K562 (cell line): Measurements from ENCODE around the gene ASXL2. TPM values are rescaled to one million over a fixed set of nuclear protein-coding genes. Genes with fewer than 3 reads are reported as not detected.

Source experiments
- ATAC-seq: fragments of 200-7000 bp; cut with Tn5 transposase; 3 replicates; pipeline ENCODE4 v1.9.1; 2020; ENCODE audit warnings: moderate library complexity
- BruUV-seq: library from RNA; stranded (reverse); fragments of 400-500 nt; replicated peaks from 2 replicates; lab custom pipeline; 2021; lab: Mats Ljungman, UMichigan
- CTCF ChIA-PET: fragments of 300-600 bp; formaldehyde crosslinking; extraction: SDS; loops from one replicate; lab custom pipeline; 2021; ENCODE audit warnings: low intra/inter-chr PET ratio; lab: Yijun Ruan, JAX
- POLR2A ChIA-PET: fragments of 300-600, 350-650 bp; sonication (Branson Sonifier 250); formaldehyde crosslinking; extraction: SDS; loops from one replicate; lab custom pipeline; 2021; ENCODE audit warnings: antibody characterized with exemption, inconsistent platforms; lab: Yijun Ruan, JAX
- DNase-seq, 4 experiments: peaks; one replicate each; pipeline versions ENCODE4 v3.0.0 to v3.0.0-alpha.2; 2011 to 2018; ENCODE audit warnings: low spot score in 3 of 4, mixed read lengths in 3 of 4; ENCODE audit errors: extremely low read depth in 1 of 4
- FAIRE-seq: peaks from 2 replicates; lab custom pipeline; 2011; peaks lifted over from hg19 to GRCh38; lab: Jason Lieb, UNC
- H2AFZ ChIP-seq: 2 replicates; pipeline ENCODE4 v1.6.0; 2011; ENCODE audit warnings: low read depth, low read length, control low read depth, inconsistent platforms
- H3K27ac ChIP-seq: fragments of 200-600 bp; 3 replicates; pipeline ENCODE4 v1.8.0; 2011; ENCODE audit warnings: low read depth, mild to moderate bottlenecking, control low read depth, inconsistent platforms, low read length, moderate library complexity, mixed read lengths; ENCODE audit errors: extremely low read depth
- H3K27me3 ChIP-seq, 2 experiments: fragments of 300-600 bp in 1 of 2; 2 replicates in 1 of 2; 3 replicates in 1 of 2; pipeline versions ENCODE4 v1.6.0 to v1.8.0; 2011; ENCODE audit warnings: inconsistent platforms in 2 of 2, low read length in 2 of 2, mild to moderate bottlenecking in 1 of 2, mixed read lengths in 1 of 2, moderate library complexity in 1 of 2; ENCODE audit not compliant: control insufficient read depth in 2 of 2, insufficient read depth in 2 of 2
- H3K36me3 ChIP-seq: fragments of 300-600 bp; 3 replicates; pipeline ENCODE4 v1.8.0; 2011; ENCODE audit warnings: mild to moderate bottlenecking, low read length, inconsistent platforms; ENCODE audit not compliant: control insufficient read depth, insufficient read depth
- H3K4me1 ChIP-seq, 2 experiments: fragments of 200-600 bp in 1 of 2; replicated peaks in 1 of 2; 2 replicates in 1 of 2; 3 replicates in 1 of 2; pipeline versions ENCODE4 v1.5.1 to v1.8.0; 2011; ENCODE audit warnings: inconsistent platforms in 2 of 2, low read length in 2 of 2, mild to moderate bottlenecking in 1 of 2, mixed read lengths in 1 of 2, moderate library complexity in 1 of 2; ENCODE audit not compliant: control insufficient read depth in 2 of 2, insufficient read depth in 2 of 2
- H3K4me2 ChIP-seq: 2 replicates; pipeline ENCODE4 v1.6.1; 2011; ENCODE audit warnings: low read length, control low read depth, inconsistent platforms, mixed read lengths; ENCODE audit not compliant: insufficient read depth
- H3K4me3 ChIP-seq: fragments of 200-600 bp; sonication (generic), shearing (Covaris generic); 2 replicates; pipeline ENCODE4 v1.5.1; 2016; ENCODE audit warnings: control low read depth, inconsistent platforms
- H3K79me2 ChIP-seq: fragments of 200-600 bp; 3 replicates; pipeline ENCODE4 v1.8.0; 2011; ENCODE audit warnings: low read length, inconsistent platforms; ENCODE audit not compliant: control insufficient read depth, insufficient read depth
- H3K9ac ChIP-seq, 2 experiments: 2 replicates each; pipeline versions ENCODE4 v1.6.0 to v1.6.1; 2011; ENCODE audit warnings: low read depth in 2 of 2, low read length in 2 of 2, control low read depth in 1 of 2, inconsistent platforms in 1 of 2, mild to moderate bottlenecking in 1 of 2, mixed read lengths in 1 of 2; ENCODE audit not compliant: insufficient read depth in 1 of 2
- H3K9me1 ChIP-seq: one replicate; pipeline ENCODE4 v1.6.0; 2011; ENCODE audit warnings: inconsistent platforms, mild to moderate bottlenecking, low read length, moderate library complexity; ENCODE audit not compliant: control insufficient read depth, insufficient read depth
- H3K9me3 ChIP-seq: replicated peaks from 2 replicates; pipeline ENCODE4 v1.5.1; 2011; ENCODE audit warnings: low read depth, low read length, inconsistent platforms; ENCODE audit not compliant: control insufficient read depth, insufficient read depth
- H4K20me1 ChIP-seq: replicated peaks from 2 replicates; pipeline ENCODE4 v1.6.1; 2011; ENCODE audit warnings: low read length, inconsistent platforms, mixed read lengths; ENCODE audit not compliant: control insufficient read depth, insufficient read depth
- CBFA2T2 ChIP-seq: fragments of 450-650 bp; conservative IDR thresholded peaks from 2 replicates; pipeline ENCODE4 v1.6.1; 2017; ENCODE audit warnings: mild to moderate bottlenecking
- CBX8 ChIP-seq: fragments of 200-600 bp; sonication (generic); IDR thresholded peaks from 2 replicates; pipeline ENCODE4 v1.6.1; 2012; ENCODE audit warnings: borderline replicate concordance, mixed run types, low read depth, mild to moderate bottlenecking, moderate library complexity, mixed read lengths, low read length, control low read depth, inconsistent platforms; ENCODE audit not compliant: poor library complexity, severe bottlenecking; ENCODE audit errors: extremely low read depth
- COPS2 ChIP-seq: fragments of 450-650 bp; conservative IDR thresholded peaks from 2 replicates; pipeline ENCODE4 v1.6.1; 2016; ENCODE audit warnings: mild to moderate bottlenecking, moderate library complexity
- ETS2 ChIP-seq: IDR thresholded peaks from 2 replicates; pipeline ENCODE4 v1.6.1; 2016; ENCODE audit warnings: borderline replicate concordance, missing genetic modification characterization, mild to moderate bottlenecking, moderate library complexity, missing compliant biosample characterization; ENCODE audit not compliant: poor library complexity, severe bottlenecking
- JUNB ChIP-seq: fragments of 450-650 bp; formaldehyde crosslinking; conservative IDR thresholded peaks from 2 replicates; pipeline ENCODE4 v1.4.0; 2020; ENCODE audit warnings: mild to moderate bottlenecking
- LCOR ChIP-seq: sonication (generic); formaldehyde crosslinking; IDR thresholded peaks from 2 replicates; pipeline ENCODE4 v1.8.0; 2022; ENCODE audit warnings: mild to moderate bottlenecking, missing genetic modification reagents
- NFATC3 ChIP-seq: fragments of 450-650 bp; IDR thresholded peaks from 2 replicates; pipeline ENCODE4 v1.6.1; 2017; ENCODE audit warnings: mild to moderate bottlenecking
- PBX2 ChIP-seq, 2 experiments: IDR thresholded peaks in 1 of 2; conservative IDR thresholded peaks in 1 of 2; 2 replicates each; pipeline ENCODE4 v1.6.1; 2016; ENCODE audit warnings: low read depth in 2 of 2, mild to moderate bottlenecking in 1 of 2, missing compliant biosample characterization in 1 of 2, missing genetic modification characterization in 1 of 2, moderate library complexity in 1 of 2
- RCOR1 ChIP-seq, 2 experiments: IDR thresholded peaks; 2 replicates each; pipeline ENCODE4 v1.6.1; 2012; ENCODE audit warnings: low read depth in 2 of 2, low read length in 2 of 2, borderline replicate concordance in 1 of 2, improper control_type of control experiment in 1 of 2
- TCF3 ChIP-seq: sonication (generic); formaldehyde crosslinking; IDR thresholded peaks from 2 replicates; pipeline ENCODE4 v1.4.0; 2020; ENCODE audit warnings: mild to moderate bottlenecking, missing genetic modification reagents
- XRCC3 ChIP-seq: fragments of 450-650 bp; IDR thresholded peaks from 2 replicates; pipeline ENCODE4 v1.6.1; 2017; ENCODE audit warnings: mild to moderate bottlenecking, moderate library complexity
- ZBTB1 ChIP-seq: sonication (generic); formaldehyde crosslinking; IDR thresholded peaks from 2 replicates; pipeline ENCODE4 v1.8.1; 2023; ENCODE audit warnings: missing genetic modification reagents, low read depth, mild to moderate bottlenecking, borderline replicate concordance
- ZBTB17 ChIP-seq: fragments of 450-650 bp; formaldehyde crosslinking; IDR thresholded peaks from 2 replicates; pipeline ENCODE4 v1.4.0; 2020; ENCODE audit warnings: mild to moderate bottlenecking
- ZNF431 ChIP-seq: sonication (generic); formaldehyde crosslinking; IDR thresholded peaks from 2 replicates; pipeline ENCODE4 v1.8.0; 2022; ENCODE audit warnings: mild to moderate bottlenecking, missing genetic modification reagents
- ZNF436 ChIP-seq: fragments of 250-450, 450-650 bp; sonication (Bioruptor Pico); formaldehyde crosslinking; IDR thresholded peaks from 2 replicates; pipeline ENCODE4 v1.7.0; 2020; ENCODE audit warnings: mild to moderate bottlenecking
- in situ Hi-C: fragments of 300-500 bp; cut with MboI; formaldehyde crosslinking; loops from 4 replicates; pipeline ENCODE4 v1.15.0; 2018; ENCODE audit warnings: inconsistent platforms, mixed read lengths
- intact Hi-C: fragments of 100-400 bp; cut with micrococcal nuclease; formaldehyde crosslinking; loops from 2 replicates; pipeline ENCODE4 v1.14.2; 2022
- polyA plus RNA-seq, 8 experiments: library from polyadenylated mRNA; depleted of rRNA in 4 of 8; stranded (reverse) in 5 of 8; unstranded in 3 of 8; fragments of >200 nt; fragmentation: Nextera tagmentation in 2 of 8; fragmentation: Illumina TruSeq in 1 of 8; extraction: Ambion mirVana in 2 of 8; extraction: Trizol in 1 of 8; gene quantifications; 2 replicates each; pipeline versions ENCODE4 v1.2.1 to v1.2.3, GENCODE V29; 2011 to 2014; ENCODE audit warnings: inconsistent platforms in 1 of 8, missing spikeins in 1 of 8
- total RNA-seq, 7 experiments: library from RNA; depleted of rRNA in 6 of 7; stranded (reverse); fragments of >200 nt in 6 of 7; fragmentation: Illumina TruSeq in 2 of 7; extraction: Trizol in 2 of 7; gene quantifications; 2 replicates each; pipeline versions ENCODE4 v1.2.1 to v1.2.3, GENCODE V29; 2011 to 2021; ENCODE audit warnings: low replicate concordance in 1 of 7
- TF ChIP-seq, protein P1 (sequence below): fragments of 450-650 bp; IDR thresholded peaks from 2 replicates; pipeline ENCODE4 v1.6.1; 2018; ENCODE audit warnings: mild to moderate bottlenecking, low read depth; ENCODE audit not compliant: partially characterized antibody
- TF ChIP-seq, protein P2 (sequence below): conservative IDR thresholded peaks from 2 replicates; pipeline ENCODE4 v1.6.1; 2011; ENCODE audit warnings: low read depth, mild to moderate bottlenecking, low read length; ENCODE audit not compliant: control insufficient read depth

The ASXL2 gene
- total and polyA plus RNA-seq, 9 of the 15 experiments (the other 6 are each of a cell fraction or from before 2014, with no cell fraction given): 2.2 to 25.9 (median 9.0) TPM

DNA sequence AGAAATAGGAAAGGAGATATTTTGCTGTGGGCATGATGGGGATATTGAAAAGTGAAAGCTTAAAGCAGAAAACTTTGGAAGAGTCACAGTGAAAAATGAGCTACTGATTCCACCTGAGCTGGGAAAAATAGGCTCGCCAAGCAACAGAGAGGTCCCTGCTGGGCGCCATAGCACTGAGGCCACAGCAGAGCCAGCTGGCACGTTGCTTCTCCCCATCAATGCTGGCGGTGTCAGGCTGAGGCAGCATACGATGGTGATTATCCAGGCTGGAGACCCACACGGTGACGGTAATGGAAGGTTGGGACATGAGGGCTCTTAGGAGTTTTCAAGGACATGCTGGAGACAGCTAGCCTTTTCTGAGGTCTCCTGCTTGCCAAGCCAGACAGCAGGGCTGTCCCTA is 179.1 kb downstream of the ASXL2 start (continued):
- TF ChIP-seq ETS2 (tag): no peak
- TF ChIP-seq PBX2 (CRISPR knock-in tag; IDR thresholded peaks at IDR 0.05; ENCODE audit: low read depth): no peak
- TF ChIP-seq PBX2 (tag; conservative IDR thresholded peaks at IDR 0.05; ENCODE audit: low read depth): no peak
- TF ChIP-seq ZNF436 (CRISPR knock-in tag): no peak
- TF ChIP-seq COPS2: no peak

- Histone ChIP-seq H3K9ac (no peak overlapping the region), H3K4me1 (no peaks in the 10 kb centered on the region), H3K36me3 (no peaks in the 10 kb centered on the region), H3K27me3 (peaks cover 23 to 30% of the 10 kb centered on the region in 2 experiments; a peak in 4 of 5 replicates), H3K9me1 (no peaks in the 10 kb centered on the region), H3K4me2 (no peak overlapping the region), H3K27ac (no peak overlapping the region), H3K79me2 (no peaks in the 10 kb centered on the region), H3K9me3 (no peaks in the 10 kb centered on the region), H2AFZ (no peak overlapping the region), H3K4me3 (no peak overlapping the region), H4K20me1 (peaks cover 6% of the 10 kb centered on the region; the same call in 1 of the 2 replicates)
- no TSS peak for BruUV-seq
- FAIRE-seq (no peak), ATAC-seq (no peak), DNase-seq (no peak)
- POLR2A ChIA-PET: interaction anchor here (1.5 kb wide), 1 partner anchor 8 kb away, joined by 7 read pairs; no protein-coding TSS in a partner anchor
- CTCF ChIA-PET: no interaction called here
- intact Hi-C loops (no loop called here), in situ Hi-C loops (no loop called here)
- TF ChIP-seq LCOR (CRISPR knock-in tag): no peak
- no peak for TF ChIP-seq ZBTB1 (CRISPR knock-in tag)
- TF ChIP-seq CBFA2T2: no peak
- no peak for TF ChIP-seq TCF3 (CRISPR knock-in tag)
- TF ChIP-seq RCOR1 (IDR thresholded peaks at IDR 0.05; ENCODE audit: borderline replicate concordance in 1 of 2, low read depth in 2 of 2, low read length in 2 of 2): no peak
- TF ChIP-seq XRCC3: no peak
- TF ChIP-seq ZNF431: no peak
- no peak for TF ChIP-seq NFATC3
- no peak for TF ChIP-seq JUNB (CRISPR knock-in tag)
- TF ChIP-seq CBX8: no peak
- TF ChIP-seq, protein P1, sequence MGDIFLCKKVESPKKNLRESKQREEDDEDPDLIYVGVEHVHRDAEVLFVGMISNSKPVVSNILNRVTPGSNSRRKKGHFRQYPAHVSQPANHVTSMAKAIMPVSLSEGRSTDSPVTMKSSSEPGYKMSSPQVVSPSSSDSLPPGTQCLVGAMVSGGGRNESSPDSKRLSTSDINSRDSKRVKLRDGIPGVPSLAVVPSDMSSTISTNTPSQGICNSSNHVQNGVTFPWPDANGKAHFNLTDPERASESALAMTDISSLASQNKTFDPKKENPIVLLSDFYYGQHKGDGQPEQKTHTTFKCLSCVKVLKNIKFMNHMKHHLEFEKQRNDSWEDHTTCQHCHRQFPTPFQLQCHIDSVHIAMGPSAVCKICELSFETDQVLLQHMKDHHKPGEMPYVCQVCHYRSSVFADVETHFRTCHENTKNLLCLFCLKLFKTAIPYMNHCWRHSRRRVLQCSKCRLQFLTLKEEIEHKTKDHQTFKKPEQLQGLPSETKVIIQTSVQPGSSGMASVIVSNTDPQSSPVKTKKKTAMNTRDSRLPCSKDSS: no peak
- TF ChIP-seq, protein P2, sequence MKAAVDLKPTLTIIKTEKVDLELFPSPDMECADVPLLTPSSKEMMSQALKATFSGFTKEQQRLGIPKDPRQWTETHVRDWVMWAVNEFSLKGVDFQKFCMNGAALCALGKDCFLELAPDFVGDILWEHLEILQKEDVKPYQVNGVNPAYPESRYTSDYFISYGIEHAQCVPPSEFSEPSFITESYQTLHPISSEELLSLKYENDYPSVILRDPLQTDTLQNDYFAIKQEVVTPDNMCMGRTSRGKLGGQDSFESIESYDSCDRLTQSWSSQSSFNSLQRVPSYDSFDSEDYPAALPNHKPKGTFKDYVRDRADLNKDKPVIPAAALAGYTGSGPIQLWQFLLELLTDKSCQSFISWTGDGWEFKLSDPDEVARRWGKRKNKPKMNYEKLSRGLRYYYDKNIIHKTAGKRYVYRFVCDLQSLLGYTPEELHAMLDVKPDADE: no peak
- no peak for TF ChIP-seq ZBTB17 (CRISPR knock-in tag)
Observed at GRCh38 chr2:25698752-25699151, 179.5 kb downstream of the ASXL2 start.
